Measurements from ENCODE around the gene ZKSCAN7. TPM values are rescaled to one million over a fixed set of nuclear protein-coding genes. Genes with fewer than 3 reads are reported as not detected.
"Not testable (repeated sequence)": the region's sequence is repeated elsewhere in the genome, so short reads cannot be mapped to it uniquely, and the experiment has no call there.

The ZKSCAN7 gene
- total RNA-seq, result 1 to 10 TPM in 1 of 2 donors, under 1 TPM in 1; 0.78 to 1.6 TPM

DNA sequence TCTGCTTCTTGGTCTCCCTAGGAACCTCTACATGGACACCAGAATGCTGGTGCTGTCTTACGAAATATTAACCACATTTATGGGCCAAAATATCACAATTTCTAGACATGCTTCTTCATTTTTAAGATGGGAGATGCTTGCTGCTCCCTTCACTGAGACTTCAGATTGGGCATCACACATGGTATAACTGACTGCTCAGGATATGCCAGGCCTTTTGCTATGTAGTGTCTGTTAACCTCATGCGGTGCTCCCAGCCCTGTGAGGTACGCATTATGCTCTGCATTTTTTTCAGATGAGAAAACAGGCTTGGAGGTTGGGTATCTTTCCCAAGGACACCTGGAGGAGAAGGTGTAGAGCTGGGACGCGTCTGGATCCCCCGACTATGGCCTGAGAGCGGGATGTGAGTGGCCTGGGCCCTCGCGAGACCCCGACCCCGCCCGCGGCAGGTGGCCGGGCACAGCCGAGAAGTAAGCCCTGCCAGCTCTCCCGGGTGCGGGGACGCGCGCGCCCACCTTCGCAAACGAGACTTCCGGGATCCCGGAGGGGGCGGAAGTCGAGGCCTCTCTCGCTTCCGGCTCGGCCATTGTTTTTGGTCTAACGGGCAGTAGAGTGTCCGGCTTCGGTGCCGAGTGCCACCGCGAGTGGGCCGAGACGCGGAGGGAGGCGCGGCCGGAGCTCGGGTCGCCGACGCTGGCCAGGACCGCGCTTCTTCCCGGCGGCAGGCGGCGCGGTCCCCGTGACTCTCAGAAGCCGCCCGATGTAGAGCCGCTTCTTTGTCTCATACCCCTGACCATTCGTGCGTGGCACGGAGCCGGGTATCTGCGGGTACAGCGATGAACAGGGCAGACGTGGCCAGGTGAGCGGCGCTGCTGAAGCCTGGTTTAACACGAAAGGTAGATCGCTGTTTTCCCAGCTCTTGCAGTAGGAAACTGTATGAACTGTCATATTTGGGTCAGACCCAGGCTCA is at the start of gene ZKSCAN7:
Gene ZKSCAN7, plus strand, starts transcription at position 568 of the 967 bp plus-strand sequence. CDS start 1,855 bp downstream, outside the sequence.
- Mint-ChIP-seq H3K4me3 (peak within 1 kb of the TSS; percentile 80), H3K36me3 (ENCODE audit: low read depth) (peaks cover 5% of the 10 kb centered on the region), H3K4me1 (peaks cover 7% of the 10 kb centered on the region), H3K27me3 (peaks cover 10% of the 10 kb centered on the region), H3K9me3 (peaks cover 9% of the 10 kb centered on the region), H3K27ac (peak within 1 kb of the TSS; percentile 22)
- peak; percentile 74 for ATAC-seq (replicated peaks)

DNA sequence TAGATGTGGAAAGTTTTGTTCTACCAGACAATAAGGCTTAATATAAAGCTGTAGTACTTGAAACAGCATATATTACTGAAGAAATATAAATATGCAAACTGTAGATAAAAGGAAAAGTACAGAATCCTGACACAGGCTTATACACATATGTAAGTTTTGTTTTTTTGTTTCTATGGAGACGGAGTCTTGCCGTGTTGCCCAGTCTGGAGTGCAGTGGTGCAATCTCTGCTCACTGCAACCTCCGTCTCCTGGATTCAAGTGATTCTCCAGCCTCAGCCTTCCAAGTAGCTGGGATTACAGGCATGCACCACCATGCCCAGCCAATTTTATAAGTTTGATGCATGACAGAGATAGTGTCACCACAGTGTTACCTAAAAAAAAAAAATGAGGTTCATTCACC is 48.4 kb upstream of the ZKSCAN7 start:
- H3K27ac Mint-ChIP-seq, result no peak overlapping the region
- H3K4me3 Mint-ChIP-seq, result no peak overlapping the region
- H3K9me3 Mint-ChIP-seq, result peaks cover 8% of the 10 kb centered on the region
- H3K4me1 Mint-ChIP-seq, result peaks cover 11% of the 10 kb centered on the region
- H3K27me3 Mint-ChIP-seq, result no peaks in the 10 kb centered on the region
- peaks cover 38% of the 10 kb centered on the region for H3K36me3 Mint-ChIP-seq (ENCODE audit: low read depth)
- ATAC-seq (replicated peaks), result no peak

DNA sequence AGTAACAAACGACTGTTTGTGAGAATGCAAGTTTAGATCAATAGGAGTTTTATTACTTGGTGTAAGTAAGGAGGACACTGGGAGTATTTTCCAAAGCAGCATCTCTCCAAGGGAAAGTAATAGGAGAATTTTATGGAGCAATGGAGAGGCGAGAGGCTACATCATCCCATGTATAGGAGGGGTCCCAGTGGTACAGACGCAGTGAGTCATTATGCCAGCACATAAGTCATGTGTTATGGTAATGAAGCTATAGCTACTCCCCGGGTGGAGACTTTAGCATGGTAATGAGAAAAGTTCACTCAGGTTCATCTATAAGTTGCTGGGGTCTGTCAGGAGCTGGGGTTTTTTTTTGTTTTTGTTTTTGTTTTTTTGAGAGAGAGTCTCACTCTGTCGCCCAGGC is 48.0 kb upstream of the ZKSCAN7 start:
- H3K27me3 Mint-ChIP-seq, result no peaks in the 10 kb centered on the region
- no peak overlapping the region for H3K27ac Mint-ChIP-seq
- no peak overlapping the region for H3K4me3 Mint-ChIP-seq
- no peak for ATAC-seq (replicated peaks)
- H3K4me1 Mint-ChIP-seq, result peaks cover 15% of the 10 kb centered on the region
- peaks cover 34% of the 10 kb centered on the region for H3K36me3 Mint-ChIP-seq (ENCODE audit: low read depth)
- peaks cover 4% of the 10 kb centered on the region for H3K9me3 Mint-ChIP-seq

DNA sequence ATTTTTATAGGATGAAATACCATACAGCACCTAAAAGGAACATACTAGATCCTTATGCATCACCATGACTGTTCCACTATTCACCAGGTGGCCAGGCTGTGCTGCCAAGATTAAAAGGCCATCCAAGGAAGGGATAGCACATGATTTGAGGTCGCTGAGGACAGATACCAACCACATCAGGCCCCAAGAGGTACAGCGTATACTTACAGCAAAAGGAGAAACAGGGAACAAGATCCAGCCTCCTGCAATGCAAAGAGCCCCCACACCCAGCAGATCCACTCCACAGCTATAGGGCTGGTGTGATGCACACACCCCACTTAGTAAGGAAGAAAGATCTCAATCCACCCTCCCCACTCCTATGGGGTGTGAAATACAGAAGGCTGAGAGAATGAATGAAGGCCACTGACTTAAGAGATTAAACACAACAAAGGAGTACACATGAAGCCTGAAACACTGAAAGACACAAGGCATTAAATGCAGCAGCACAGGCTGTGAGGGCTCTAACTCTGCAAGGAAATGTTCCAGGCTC is 45.5 kb upstream of the ZKSCAN7 start:
- Mint-ChIP-seq H3K4me3 (peak overlapping the region; percentile 94), H3K27ac (peak overlapping the region; percentile 95), H3K9me3 (no peaks in the 10 kb centered on the region), H3K4me1 (peaks cover 16% of the 10 kb centered on the region), H3K36me3 (ENCODE audit: low read depth) (peaks cover 15% of the 10 kb centered on the region), H3K27me3 (no peaks in the 10 kb centered on the region)
- no peak for ATAC-seq (replicated peaks)

DNA sequence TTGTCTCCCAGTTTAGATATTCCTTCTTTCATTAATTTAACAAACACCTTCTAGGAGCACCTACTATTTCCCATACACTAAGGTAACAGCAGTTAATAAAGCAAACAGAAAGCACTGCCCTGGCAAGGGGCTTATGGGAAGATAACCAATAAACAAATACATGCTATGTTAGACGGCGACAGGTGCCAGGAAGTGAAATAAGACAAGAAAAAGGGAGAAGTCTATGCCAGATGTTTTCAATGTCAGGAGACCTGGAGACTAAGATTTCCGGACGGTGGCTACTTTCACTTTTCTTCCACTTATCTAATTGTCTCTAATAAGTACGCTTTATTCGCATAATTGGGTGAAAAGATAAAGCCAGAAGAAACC is 45.0 kb upstream of the ZKSCAN7 start:
- no peak for ATAC-seq (replicated peaks)

DNA sequence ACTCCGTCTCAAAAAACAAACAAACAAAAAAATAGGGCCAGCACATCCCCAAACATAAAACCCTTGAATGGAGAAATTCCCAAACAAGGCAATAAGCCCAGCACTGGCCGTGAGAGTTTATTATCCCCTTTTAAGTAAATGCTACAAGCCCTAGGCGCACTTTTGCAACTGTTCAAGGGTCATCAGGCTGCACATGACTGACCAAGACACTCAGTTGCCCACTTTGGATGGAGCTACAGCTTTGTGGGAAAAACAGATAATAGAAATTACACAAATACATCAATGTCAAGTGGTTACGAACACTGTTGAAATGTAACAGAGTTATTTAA is 43.8 kb upstream of the ZKSCAN7 start:
- Mint-ChIP-seq H3K36me3 (ENCODE audit: low read depth) (peaks cover 8% of the 10 kb centered on the region), H3K4me3 (peak overlapping the region; percentile 94), H3K4me1 (peaks cover 16% of the 10 kb centered on the region), H3K27ac (peak overlapping the region; percentile 95), H3K9me3 (no peaks in the 10 kb centered on the region), H3K27me3 (peaks cover 3% of the 10 kb centered on the region)
- no peak for ATAC-seq (replicated peaks)

More for the DNA sequence above, 45.0 kb upstream of the ZKSCAN7 start:
- peak overlapping the region; percentile 94 for H3K4me3 Mint-ChIP-seq
- no peaks in the 10 kb centered on the region for H3K9me3 Mint-ChIP-seq
- H3K27ac Mint-ChIP-seq, result peak overlapping the region; percentile 95
- H3K27me3 Mint-ChIP-seq, result no peaks in the 10 kb centered on the region
- peaks cover 15% of the 10 kb centered on the region for H3K36me3 Mint-ChIP-seq (ENCODE audit: low read depth)
- peaks cover 16% of the 10 kb centered on the region for H3K4me1 Mint-ChIP-seq

DNA sequence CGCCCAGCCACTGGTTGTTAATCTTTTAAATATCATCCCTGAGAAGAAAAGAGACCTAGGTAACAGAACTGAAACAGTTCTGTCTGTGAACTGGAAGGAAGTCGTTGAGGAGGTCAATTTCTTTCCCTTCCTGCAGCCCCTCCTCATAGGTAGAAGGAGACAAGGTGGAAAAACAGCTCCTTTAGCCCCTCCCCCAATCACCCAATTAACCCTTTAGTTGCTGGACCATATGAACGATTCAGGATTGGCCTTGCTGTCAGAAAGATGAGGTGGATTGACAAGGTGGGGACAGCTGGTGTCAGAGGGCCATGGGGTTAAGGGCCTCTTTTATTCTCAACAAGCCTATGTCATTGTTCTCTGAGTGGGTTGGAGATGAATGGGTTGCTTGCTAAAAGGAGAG is 41.5 kb upstream of the ZKSCAN7 start:
- Mint-ChIP-seq H3K4me1 (peaks cover 19% of the 10 kb centered on the region), H3K27ac (no peak overlapping the region)

DNA sequence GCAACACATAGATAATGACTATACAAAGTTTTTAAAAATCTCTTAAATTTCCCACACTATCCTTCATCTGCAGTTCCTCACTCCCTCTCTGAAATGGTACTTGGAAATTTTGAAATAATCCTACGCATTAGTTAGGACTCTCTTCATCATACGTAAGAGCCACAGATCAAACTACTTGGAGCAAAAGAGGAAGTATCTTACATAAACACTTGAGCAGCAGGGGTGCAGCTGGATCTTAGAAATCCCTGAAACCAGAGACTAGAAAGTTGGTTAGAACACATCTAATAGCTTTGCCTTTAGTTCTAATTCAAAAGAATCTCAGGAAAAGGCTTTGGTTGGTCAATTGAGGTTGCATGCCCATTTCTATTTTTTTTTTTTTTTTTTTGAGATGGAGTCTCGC is 38.8 kb upstream of the ZKSCAN7 start:
- no peak for ATAC-seq (replicated peaks)
- H3K4me1 Mint-ChIP-seq, result peaks cover 10% of the 10 kb centered on the region
- H3K27me3 Mint-ChIP-seq, result peaks cover 30% of the 10 kb centered on the region
- H3K36me3 Mint-ChIP-seq (ENCODE audit: low read depth), result no peaks in the 10 kb centered on the region
- no peaks in the 10 kb centered on the region for H3K9me3 Mint-ChIP-seq
- H3K4me3 Mint-ChIP-seq, result no peak overlapping the region
- no peak overlapping the region for H3K27ac Mint-ChIP-seq

More for the DNA sequence above, 41.5 kb upstream of the ZKSCAN7 start:
- H3K27me3 Mint-ChIP-seq, result peaks cover 13% of the 10 kb centered on the region
- no peaks in the 10 kb centered on the region for H3K9me3 Mint-ChIP-seq
- no peak for ATAC-seq (replicated peaks)
- H3K36me3 Mint-ChIP-seq (ENCODE audit: low read depth), result no peaks in the 10 kb centered on the region
- H3K4me3 Mint-ChIP-seq, result no peak overlapping the region

DNA sequence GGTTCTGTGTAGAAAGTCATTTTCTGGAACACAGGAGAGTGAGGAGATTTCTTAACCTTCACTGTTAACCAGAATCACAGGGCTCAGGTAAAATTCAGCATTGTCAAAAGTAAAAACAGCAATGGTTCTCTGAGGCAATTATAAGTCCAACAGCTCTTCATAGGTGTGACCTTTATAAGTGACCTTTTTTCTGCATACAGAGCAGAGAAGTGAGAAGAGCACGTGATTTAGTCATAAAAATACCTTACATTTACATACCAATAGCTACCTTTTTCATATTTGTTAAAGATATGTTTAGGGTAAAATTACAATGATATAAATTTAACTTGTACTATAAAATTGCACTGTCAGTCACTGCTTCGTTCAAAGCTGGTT is 36.2 kb upstream of the ZKSCAN7 start:
- no peaks in the 10 kb centered on the region for H3K36me3 Mint-ChIP-seq (ENCODE audit: low read depth)
- ATAC-seq (replicated peaks), result no peak
- peaks cover 44% of the 10 kb centered on the region for H3K27me3 Mint-ChIP-seq

DNA sequence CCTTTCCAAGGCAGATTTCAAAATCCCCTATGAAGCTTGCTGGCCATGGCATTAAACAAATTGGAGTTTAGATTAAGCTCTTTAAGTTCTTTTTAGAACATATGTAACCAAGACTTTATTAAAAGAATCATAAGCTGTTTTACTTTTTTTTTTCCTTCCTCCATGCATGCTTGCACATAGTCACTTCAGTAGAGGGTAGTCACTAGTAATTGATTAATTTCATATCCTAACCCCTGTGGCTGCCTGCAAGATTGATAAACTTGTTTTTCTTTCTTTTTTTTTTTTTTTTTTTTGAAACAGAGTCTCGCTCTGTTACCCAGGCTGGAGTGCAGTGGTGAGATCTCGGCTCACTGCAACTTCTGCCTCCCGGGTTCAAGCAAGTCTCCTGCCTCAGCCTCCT is 33.3 kb upstream of the ZKSCAN7 start:
- Mint-ChIP-seq H3K4me1 (peaks cover 3% of the 10 kb centered on the region), H3K27ac (no peak overlapping the region), H3K27me3 (peaks cover 44% of the 10 kb centered on the region), H3K4me3 (no peak overlapping the region), H3K9me3 (no peaks in the 10 kb centered on the region), H3K36me3 (ENCODE audit: low read depth) (no peaks in the 10 kb centered on the region)
- ATAC-seq (replicated peaks), result no peak

More for the DNA sequence above, 36.2 kb upstream of the ZKSCAN7 start:
- Mint-ChIP-seq H3K27ac (no peak overlapping the region), H3K9me3 (no peaks in the 10 kb centered on the region), H3K4me3 (no peak overlapping the region), H3K4me1 (peaks cover 3% of the 10 kb centered on the region)

DNA sequence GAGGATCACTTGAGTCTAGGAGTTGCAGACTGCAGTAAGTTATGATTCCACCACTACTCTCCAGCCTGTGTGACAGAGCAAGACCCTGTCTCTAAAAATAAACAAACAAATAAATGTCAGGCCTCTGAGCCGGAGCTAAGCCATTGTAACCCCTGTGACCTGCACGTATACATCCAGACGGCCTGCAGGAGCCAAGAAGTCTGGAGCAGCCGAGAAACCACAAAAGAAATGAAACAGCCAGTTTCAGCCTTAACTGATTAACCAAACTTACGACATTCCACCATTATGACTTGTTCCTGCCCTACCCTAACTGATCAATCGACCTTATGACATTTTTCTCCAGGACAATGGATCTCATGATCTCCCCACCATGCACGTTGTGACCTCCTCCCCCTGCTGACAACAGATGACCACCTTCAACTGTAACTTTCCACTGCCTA is 32.5 kb upstream of the ZKSCAN7 start:
- no peaks in the 10 kb centered on the region for H3K9me3 Mint-ChIP-seq
- no peaks in the 10 kb centered on the region for H3K36me3 Mint-ChIP-seq (ENCODE audit: low read depth)
- no peak for ATAC-seq (replicated peaks)
- H3K27me3 Mint-ChIP-seq, result peaks cover 40% of the 10 kb centered on the region
- peaks cover 3% of the 10 kb centered on the region for H3K4me1 Mint-ChIP-seq
- no peak overlapping the region for H3K27ac Mint-ChIP-seq
- H3K4me3 Mint-ChIP-seq, result no peak overlapping the region

DNA sequence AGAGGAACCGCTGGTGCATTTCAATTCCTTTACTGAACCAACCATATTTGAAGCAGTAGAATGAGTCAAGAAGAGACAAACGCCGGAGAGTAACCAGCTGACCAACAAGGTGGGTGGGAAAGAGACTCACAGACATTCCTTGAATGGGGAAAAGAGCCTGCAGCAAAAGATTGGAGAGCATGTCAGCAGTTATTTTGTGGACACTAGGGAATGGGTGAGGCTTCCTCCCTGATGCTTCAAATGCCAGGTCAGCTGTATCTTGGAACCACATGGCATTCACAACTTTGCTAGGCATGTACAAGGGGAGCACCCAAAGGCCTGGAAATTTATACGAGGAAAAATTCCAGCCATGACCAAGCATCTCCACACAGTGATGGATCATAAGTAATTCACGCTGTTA is 29.9 kb upstream of the ZKSCAN7 start:
- Mint-ChIP-seq H3K27me3 (peaks cover 32% of the 10 kb centered on the region), H3K9me3 (no peaks in the 10 kb centered on the region), H3K4me3 (no peak overlapping the region), H3K27ac (no peak overlapping the region), H3K4me1 (no peaks in the 10 kb centered on the region), H3K36me3 (ENCODE audit: low read depth) (no peaks in the 10 kb centered on the region)
- no peak for ATAC-seq (replicated peaks)

DNA sequence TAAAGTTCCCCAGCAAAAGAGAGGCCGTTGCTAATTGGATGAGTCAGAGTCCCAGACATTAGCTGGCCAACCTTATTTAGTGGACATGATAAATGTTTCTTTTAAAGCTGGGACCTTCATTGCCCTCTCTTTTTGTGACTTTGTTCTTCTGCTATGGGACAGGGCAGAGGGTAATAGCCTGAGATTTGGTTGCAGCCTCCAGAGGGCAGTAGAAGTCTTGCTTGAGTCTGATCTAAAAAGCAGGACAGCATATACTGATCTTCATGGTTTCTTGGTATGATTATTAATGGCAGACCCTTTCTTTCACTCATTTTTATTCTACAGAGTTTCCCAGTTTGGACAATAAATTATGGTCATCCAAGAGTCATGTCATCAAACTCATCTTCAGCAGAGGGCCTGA is 25.1 kb upstream of the ZKSCAN7 start:
- H3K4me3 Mint-ChIP-seq, result no peak overlapping the region
- H3K27ac Mint-ChIP-seq, result no peak overlapping the region
- peaks cover 4% of the 10 kb centered on the region for H3K4me1 Mint-ChIP-seq
- H3K27me3 Mint-ChIP-seq, result peaks cover 14% of the 10 kb centered on the region
- H3K9me3 Mint-ChIP-seq, result no peaks in the 10 kb centered on the region
- peak; percentile 43 for ATAC-seq (replicated peaks)
- no peaks in the 10 kb centered on the region for H3K36me3 Mint-ChIP-seq (ENCODE audit: low read depth)

DNA sequence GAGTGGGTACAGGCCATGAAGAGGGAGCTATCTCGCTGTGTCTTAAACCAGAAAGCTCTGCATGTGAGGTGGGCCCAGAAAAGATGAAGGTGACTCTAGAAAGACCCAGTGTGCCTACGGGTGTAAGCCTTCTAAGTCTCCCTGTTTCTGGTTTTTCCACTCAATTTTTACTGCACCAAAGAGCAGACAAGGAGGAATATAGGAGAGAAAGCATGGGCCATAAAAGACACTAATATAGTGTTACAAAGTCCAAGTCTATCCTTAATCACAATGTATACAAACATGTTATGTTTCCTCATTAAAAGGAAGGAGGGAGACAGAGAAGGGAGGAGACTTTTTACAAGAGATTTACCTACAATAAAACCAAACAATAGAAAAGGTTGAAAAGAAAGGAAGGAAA is 24.1 kb upstream of the ZKSCAN7 start:
- no peaks in the 10 kb centered on the region for H3K36me3 Mint-ChIP-seq (ENCODE audit: low read depth)
- ATAC-seq (replicated peaks), result no peak
- no peak overlapping the region for H3K27ac Mint-ChIP-seq
- no peaks in the 10 kb centered on the region for H3K9me3 Mint-ChIP-seq
- H3K4me1 Mint-ChIP-seq, result peaks cover 4% of the 10 kb centered on the region
- no peak overlapping the region for H3K4me3 Mint-ChIP-seq
- H3K27me3 Mint-ChIP-seq, result peaks cover 23% of the 10 kb centered on the region

DNA sequence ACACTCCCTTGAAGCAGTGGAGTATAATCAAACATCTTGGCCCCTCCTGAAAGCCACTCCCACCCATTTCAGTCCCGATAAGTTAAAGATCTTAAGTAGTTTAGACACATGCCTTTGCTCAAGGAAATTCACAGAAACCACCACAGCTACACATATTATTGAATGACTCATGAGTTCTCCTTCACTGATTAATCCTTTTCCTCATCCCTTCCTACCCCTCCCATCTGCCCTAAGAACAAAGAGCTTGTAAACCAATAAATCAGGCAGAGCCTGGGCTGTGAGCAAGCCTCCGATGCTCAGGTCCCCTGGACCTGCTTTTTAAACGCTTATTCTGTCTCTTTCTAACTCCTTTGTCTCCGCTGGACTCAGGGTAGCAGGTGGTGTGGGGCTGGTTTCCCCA is 20.3 kb upstream of the ZKSCAN7 start:
- not testable (repeated sequence) for H3K4me1 Mint-ChIP-seq; H3K9me3 Mint-ChIP-seq; ATAC-seq (replicated peaks); H3K36me3 Mint-ChIP-seq (ENCODE audit: low read depth); H3K4me3 Mint-ChIP-seq; H3K27ac Mint-ChIP-seq
- H3K27me3 Mint-ChIP-seq, result peaks cover 32% of the 10 kb centered on the region

Data from activated T-helper 17 cell treated with anti-CD3 and anti-CD28 coated beads, Interleukin-2, amount 50 U/mL, for 72 hours (primary cell).